VCaP (cell line): Measurements from ENCODE around the gene RHOG.

Experiments used
- H3K27ac ChIP-seq: fragments of 450-650 bp; 2 replicates; pipeline ENCODE4 v1.5.1; 2017
- CTCF ChIP-seq: fragments of 450-650 bp; conservative IDR thresholded peaks from 2 replicates; pipeline ENCODE4 v1.5.1; 2017; ENCODE audit warnings: mild to moderate bottlenecking, moderate library complexity

RHOG gene

GRCh38 chr11:3840004-3840869 is 522 bp downstream of the RHOG start:
- no peak for TF ChIP-seq CTCF
- peak overlapping the region; percentile 87 for H3K27ac ChIP-seq

DNA sequence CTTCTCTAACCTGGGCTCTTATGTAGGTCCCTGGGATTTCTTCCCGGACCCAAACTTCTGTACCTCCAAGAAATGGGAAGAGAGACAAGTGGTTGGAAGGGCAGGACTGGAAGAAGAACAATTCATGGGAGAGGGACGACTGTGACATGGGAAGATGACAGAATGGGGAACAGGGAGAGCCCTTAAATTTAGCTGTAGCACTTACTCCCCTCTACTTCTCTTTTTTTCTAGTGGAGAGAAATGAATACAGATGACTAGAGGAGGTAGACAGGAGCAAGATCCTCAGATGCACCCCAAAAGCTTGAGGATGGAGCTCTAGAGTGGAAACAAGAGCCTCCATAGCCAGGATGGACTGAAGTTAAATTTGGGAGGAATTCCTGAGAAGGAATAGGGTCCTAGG is 2.3 kb downstream of the RHOG start:
- TF ChIP-seq CTCF, result no peak
- no peak overlapping the region for H3K27ac ChIP-seq

DNA sequence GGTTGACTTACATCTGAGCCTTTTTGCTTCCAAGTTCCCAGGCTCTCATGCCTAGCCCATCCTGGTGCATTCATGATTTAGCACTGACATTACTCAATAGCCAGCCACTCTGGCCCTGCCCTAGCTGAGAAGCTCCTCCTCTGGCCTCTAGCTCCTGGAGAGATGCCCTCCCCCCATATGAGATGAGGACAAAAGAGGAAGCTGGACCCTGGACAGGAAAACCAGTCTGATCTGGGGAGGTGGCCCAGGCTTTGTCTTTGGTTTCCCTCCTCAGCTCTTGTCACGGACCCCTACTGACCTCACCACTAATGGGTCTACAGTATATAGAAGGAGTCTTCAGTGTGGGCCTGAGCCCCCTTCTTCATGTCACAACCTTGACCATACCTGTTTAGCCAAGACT is 3.0 kb downstream of the RHOG start:
- TF ChIP-seq CTCF, result no peak
- H3K27ac ChIP-seq, result no peak overlapping the region

DNA sequence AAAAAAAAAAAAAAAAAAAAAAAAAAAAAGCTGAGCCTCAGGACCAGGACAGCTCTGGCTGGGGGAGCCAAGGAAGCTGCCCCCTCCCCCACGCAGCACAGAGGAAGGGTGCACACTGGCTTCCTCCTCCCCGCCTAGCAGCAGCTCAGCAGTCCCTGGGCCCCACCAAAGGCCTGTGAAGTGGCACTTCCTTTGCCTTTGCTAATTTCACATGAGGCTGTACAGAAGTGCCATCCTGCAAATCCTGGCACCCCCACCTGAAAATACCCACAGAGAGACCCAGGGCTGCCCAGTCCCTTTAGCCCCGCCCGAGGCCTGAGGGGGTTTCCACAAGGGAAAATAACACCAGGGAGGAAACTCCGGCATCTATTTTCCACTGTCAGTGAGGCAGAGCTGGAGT is 3.9 kb downstream of the RHOG start:
- H3K27ac ChIP-seq, result no peak overlapping the region
- TF ChIP-seq CTCF, result no peak

DNA sequence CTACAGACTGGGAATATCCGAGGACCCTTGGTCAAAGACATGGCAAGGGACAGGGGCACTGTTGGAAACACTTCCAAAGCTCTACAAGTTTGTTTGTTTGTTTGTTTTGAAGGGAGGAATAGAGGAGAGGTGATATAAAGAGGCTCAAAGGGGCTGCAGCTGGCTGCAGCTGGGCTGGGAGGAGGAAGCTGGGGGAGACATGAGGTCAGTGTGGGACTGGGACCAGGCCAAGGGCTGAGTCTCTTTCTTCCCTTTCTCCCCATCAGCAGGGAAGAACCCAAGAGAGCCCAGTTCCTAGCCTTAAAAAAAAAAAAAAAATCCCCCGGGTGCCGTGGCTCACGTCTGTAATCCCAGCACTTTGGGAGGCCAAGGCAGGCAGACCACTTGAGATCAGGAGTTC is 5.0 kb downstream of the RHOG start:
- no peak overlapping the region for H3K27ac ChIP-seq
- no peak for TF ChIP-seq CTCF

DNA sequence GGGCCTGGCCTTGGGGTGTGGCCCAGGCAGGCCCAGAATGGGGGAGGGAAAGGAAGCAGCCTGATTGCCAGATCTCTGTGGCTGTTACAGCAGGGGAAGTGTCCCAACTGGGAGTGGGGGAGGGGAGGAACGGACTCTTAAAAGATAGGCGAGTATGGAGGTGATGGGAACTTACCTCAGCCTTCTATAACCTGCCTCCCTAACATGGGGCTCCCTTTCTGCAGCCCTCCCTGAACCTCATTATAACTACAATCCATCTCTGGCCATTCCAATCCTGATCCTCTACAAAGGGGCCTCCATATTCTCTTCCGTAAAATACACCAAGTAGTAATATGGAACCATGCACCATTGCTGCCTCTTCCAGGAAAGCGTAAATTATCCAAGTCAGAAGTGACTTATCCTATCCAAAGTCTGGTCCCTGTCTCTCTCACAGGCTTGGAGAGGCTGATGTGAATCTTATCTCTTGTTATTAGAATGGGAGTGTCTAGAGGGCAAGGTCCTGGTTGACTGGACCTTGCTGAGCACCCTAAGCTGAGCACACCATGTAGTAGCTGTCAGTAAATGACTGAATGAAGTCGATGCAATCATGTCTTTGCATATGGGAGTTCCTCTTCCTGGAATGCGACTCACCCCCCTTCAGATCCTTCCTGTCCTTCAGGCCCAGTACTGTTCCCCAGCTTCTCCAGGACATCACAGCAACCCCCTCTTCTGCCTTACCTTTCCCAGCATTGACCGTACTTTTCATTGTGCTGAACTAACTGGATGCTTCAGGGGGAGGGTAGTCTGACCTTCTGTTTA is 5.9 kb downstream of the RHOG start:
- no peak overlapping the region for H3K27ac ChIP-seq
- no peak for TF ChIP-seq CTCF

GRCh38 chr11:3834349-3834663 is 6.5 kb downstream of the RHOG start:
- no peak overlapping the region for H3K27ac ChIP-seq
- no peak for TF ChIP-seq CTCF
